ENCODE measurements around the gene FMN2. TPM values are rescaled to one million over a fixed set of nuclear protein-coding genes. Genes with fewer than 3 reads are reported as not detected.

FMN2 gene
- total RNA-seq, 1 experiment from 2014 or later: not detected

DNA sequence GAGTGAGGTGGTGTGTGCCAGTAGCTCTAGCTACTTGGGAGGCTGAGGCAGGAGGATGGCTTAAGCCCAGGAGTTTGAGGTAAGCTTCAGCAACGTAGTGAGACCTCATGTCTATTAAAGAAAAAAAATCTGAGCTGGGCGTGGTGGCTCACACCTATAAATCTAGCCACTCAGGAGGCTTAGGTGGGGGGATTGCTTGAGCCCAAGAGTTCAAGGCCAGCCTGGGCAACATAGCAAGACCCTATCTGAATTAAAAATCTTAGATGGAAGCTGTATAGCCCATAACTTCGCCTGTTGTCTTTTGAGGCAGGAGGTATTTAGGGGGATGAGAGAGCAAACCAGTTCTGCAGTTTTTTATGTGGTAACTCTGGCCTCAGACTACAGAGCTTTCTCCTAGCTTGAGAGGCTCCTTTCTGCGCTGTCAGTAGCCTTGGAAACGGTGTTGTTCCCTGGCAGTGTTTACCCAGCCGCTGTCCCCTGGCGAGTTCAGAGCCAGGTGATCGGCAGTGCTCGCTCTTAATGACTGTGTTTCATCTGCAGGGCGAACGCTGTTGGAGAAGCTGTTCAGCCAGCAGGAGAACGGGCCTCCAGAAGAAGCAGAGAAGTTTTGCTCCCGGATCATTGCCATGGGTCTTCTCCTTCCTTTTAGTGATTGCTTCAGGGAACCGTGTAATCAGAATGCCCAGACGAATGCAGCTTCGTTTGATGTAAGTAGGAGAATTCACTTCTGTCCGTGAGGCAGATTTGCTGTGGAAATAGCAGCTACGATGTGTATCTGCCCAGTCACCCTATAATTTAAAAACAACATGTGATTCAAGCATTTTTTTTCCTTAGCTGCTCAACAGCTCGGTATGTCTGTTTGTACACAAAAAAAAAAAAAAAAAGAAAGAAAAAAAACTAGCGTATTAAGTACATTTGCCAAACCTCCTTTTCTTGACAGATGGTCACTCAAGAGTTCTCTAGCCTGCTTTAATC is 31.2 kb downstream of the FMN2 start:
- intact Hi-C loops (cut with micrococcal nuclease; ENCODE audit: unreplicated experiment): no loop called here
- CTCF ChIA-PET: no interaction called here
- Histone ChIP-seq H3K4me1 (no peaks in the 10 kb centered on the region), H3K27me3 (replicated peaks; ENCODE audit: control insufficient read depth, insufficient read depth, low read length) (no peaks in the 10 kb centered on the region), H3K4me3 (ENCODE audit: low read depth, low read length) (no peak overlapping the region), H3K36me3 (ENCODE audit: control insufficient read depth, insufficient read depth, low read length) (no peaks in the 10 kb centered on the region), H3K9me3 (no peaks in the 10 kb centered on the region)
- POLR2A ChIA-PET: no interaction called here
- BruUV-seq (replicated peaks): no TSS peak
- H3K4me1 Mint-ChIP-seq (ENCODE audit: low read depth, unreplicated experiment): no peaks in the 10 kb centered on the region
- DNase-seq: peak; percentile 23 to 44
- no peaks in the 10 kb centered on the region for H3K36me3 Mint-ChIP-seq (ENCODE audit: insufficient read depth, unreplicated experiment)
- peaks cover 3% of the 10 kb centered on the region for H3K27me3 Mint-ChIP-seq (ENCODE audit: insufficient read depth, unreplicated experiment)
- no peak overlapping the region for H3K4me3 Mint-ChIP-seq (ENCODE audit: unreplicated experiment)
- H3K9me3 Mint-ChIP-seq (ENCODE audit: unreplicated experiment): no peaks in the 10 kb centered on the region
- no peak overlapping the region for H3K27ac Mint-ChIP-seq (ENCODE audit: unreplicated experiment)
- TF ChIP-seq, protein P1, sequence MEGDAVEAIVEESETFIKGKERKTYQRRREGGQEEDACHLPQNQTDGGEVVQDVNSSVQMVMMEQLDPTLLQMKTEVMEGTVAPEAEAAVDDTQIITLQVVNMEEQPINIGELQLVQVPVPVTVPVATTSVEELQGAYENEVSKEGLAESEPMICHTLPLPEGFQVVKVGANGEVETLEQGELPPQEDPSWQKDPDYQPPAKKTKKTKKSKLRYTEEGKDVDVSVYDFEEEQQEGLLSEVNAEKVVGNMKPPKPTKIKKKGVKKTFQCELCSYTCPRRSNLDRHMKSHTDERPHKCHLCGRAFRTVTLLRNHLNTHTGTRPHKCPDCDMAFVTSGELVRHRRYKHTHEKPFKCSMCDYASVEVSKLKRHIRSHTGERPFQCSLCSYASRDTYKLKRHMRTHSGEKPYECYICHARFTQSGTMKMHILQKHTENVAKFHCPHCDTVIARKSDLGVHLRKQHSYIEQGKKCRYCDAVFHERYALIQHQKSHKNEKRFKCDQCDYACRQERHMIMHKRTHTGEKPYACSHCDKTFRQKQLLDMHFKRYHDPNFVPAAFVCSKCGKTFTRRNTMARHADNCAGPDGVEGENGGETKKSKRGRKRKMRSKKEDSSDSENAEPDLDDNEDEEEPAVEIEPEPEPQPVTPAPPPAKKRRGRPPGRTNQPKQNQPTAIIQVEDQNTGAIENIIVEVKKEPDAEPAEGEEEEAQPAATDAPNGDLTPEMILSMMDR (IDR thresholded peaks at IDR 0.05; ENCODE audit: insufficient read depth in 1 of 2, low read depth in 1 of 2, low read length in 1 of 2, severe bottlenecking in 1 of 2, unreplicated experiment in 1 of 2): no peak

DNA sequence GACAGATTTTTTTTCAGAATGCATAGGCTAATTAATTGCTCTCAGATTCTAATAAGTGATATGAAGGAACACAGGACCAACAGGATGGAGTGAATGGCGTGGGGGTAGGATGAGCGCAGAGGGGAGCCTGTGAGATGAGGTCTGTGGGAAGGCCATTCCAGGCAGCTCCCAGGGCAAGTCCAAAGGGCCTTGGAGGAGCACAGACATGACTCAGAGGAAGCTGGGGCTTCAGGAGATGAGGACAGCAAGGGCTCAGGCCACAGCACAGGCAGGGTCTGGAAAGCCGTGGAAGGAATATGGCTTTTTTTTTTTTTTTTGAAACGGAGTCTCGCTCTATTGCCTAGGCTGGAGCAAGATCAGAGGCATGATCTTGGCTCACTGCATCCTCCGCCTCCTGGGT is 35.1 kb downstream of the FMN2 start:
- no TSS peak for BruUV-seq (replicated peaks)
- no peaks in the 10 kb centered on the region for H3K36me3 Mint-ChIP-seq (ENCODE audit: insufficient read depth, unreplicated experiment)
- ChIA-PET POLR2A (no interaction called here), CTCF (no interaction called here)
- H3K27me3 Mint-ChIP-seq (ENCODE audit: insufficient read depth, unreplicated experiment): peaks cover 3% of the 10 kb centered on the region
- H3K4me3 ChIP-seq (ENCODE audit: low read depth, low read length): no peak overlapping the region
- no peak overlapping the region for H3K27ac Mint-ChIP-seq (ENCODE audit: unreplicated experiment)
- no peaks in the 10 kb centered on the region for H3K27me3 ChIP-seq (replicated peaks; ENCODE audit: control insufficient read depth, insufficient read depth, low read length)
- intact Hi-C loops (cut with micrococcal nuclease; ENCODE audit: unreplicated experiment): no loop called here
- H3K4me3 Mint-ChIP-seq (ENCODE audit: unreplicated experiment): no peak overlapping the region
- no peaks in the 10 kb centered on the region for H3K9me3 Mint-ChIP-seq (ENCODE audit: unreplicated experiment)
- no peaks in the 10 kb centered on the region for H3K4me1 ChIP-seq
- H3K36me3 ChIP-seq (ENCODE audit: control insufficient read depth, insufficient read depth, low read length): no peaks in the 10 kb centered on the region
- H3K9me3 ChIP-seq: no peaks in the 10 kb centered on the region
- DNase-seq: no peak
- TF ChIP-seq, protein P1 (IDR thresholded peaks at IDR 0.05; ENCODE audit: insufficient read depth in 1 of 2, low read depth in 1 of 2, low read length in 1 of 2, severe bottlenecking in 1 of 2, unreplicated experiment in 1 of 2): no peak
- no peaks in the 10 kb centered on the region for H3K4me1 Mint-ChIP-seq (ENCODE audit: low read depth, unreplicated experiment)

DNA sequence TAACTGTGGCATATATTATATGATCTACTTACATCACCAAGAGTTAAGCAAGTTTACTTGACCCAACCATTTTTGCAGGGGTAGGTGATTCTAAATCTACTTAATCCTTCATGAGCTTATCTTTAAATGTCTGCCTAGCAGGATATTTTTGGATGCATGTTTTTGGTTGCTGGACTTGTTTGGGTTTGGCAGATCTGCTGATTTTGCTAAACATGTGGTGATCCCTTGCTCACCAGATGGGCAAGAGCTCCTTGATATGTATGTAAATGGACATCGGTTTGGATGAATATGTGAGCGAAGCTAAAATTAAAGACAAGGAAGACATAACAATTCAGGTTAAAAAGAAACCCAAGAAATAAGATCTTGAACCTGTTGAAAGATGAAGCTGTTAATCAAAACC is 36.7 kb downstream of the FMN2 start:
- H3K4me1 ChIP-seq: no peaks in the 10 kb centered on the region
- CTCF ChIA-PET: no interaction called here
- no peak overlapping the region for H3K4me3 ChIP-seq (ENCODE audit: low read depth, low read length)
- H3K27me3 ChIP-seq (replicated peaks; ENCODE audit: control insufficient read depth, insufficient read depth, low read length): no peaks in the 10 kb centered on the region
- Mint-ChIP-seq H3K36me3 (ENCODE audit: insufficient read depth, unreplicated experiment) (no peaks in the 10 kb centered on the region), H3K27ac (ENCODE audit: unreplicated experiment) (no peak overlapping the region), H3K27me3 (ENCODE audit: insufficient read depth, unreplicated experiment) (peaks cover 3% of the 10 kb centered on the region), H3K4me3 (ENCODE audit: unreplicated experiment) (no peak overlapping the region), H3K4me1 (ENCODE audit: low read depth, unreplicated experiment) (no peaks in the 10 kb centered on the region), H3K9me3 (ENCODE audit: unreplicated experiment) (no peaks in the 10 kb centered on the region)
- H3K36me3 ChIP-seq (ENCODE audit: control insufficient read depth, insufficient read depth, low read length): no peaks in the 10 kb centered on the region
- H3K9me3 ChIP-seq: no peaks in the 10 kb centered on the region
- POLR2A ChIA-PET: no interaction called here
- TF ChIP-seq, protein P1 (IDR thresholded peaks at IDR 0.05; ENCODE audit: insufficient read depth in 1 of 2, low read depth in 1 of 2, low read length in 1 of 2, severe bottlenecking in 1 of 2, unreplicated experiment in 1 of 2): no peak
- intact Hi-C loops (cut with micrococcal nuclease; ENCODE audit: unreplicated experiment): no loop called here
- no TSS peak for BruUV-seq (replicated peaks)
- no peak for DNase-seq
